Measurements from ENCODE around the gene PDZD2. TPM values are rescaled to one million over a fixed set of nuclear protein-coding genes. Genes with fewer than 3 reads are reported as not detected.

The PDZD2 gene
- total and polyA plus RNA-seq, 2 experiments from 2014 or later = 1.7 to 4.0 TPM

GRCh38 chr5:31630931-31631330 lies 8.0 kb upstream of the PDZD2 start:
- no peaks in the 10 kb centered on the region for H4K20me1 ChIP-seq (ENCODE audit: insufficient read depth, poor library complexity, severe bottlenecking)
- no peak overlapping the region for H3K4me3 ChIP-seq
- no peaks in the 10 kb centered on the region for H3K9me2 ChIP-seq (replicated peaks; ENCODE audit: insufficient read depth)
- no peaks in the 10 kb centered on the region for H3K9me3 ChIP-seq (ENCODE audit: low read depth)
- no peaks in the 10 kb centered on the region for H3K79me2 ChIP-seq
- no peak for DNase-seq (ENCODE audit: low spot score)
- H3K27ac ChIP-seq = no peak overlapping the region
- H3K4me2 ChIP-seq = no peak overlapping the region
- H3K36me3 ChIP-seq (replicated peaks; ENCODE audit: insufficient read depth, low read depth) = no peaks in the 10 kb centered on the region
- peaks cover 1% of the 10 kb centered on the region for H3K27me3 ChIP-seq
- TF ChIP-seq CTCF (IDR thresholded peaks at IDR 0.05; ENCODE audit: poor library complexity) (no peak), EZH2phosphoT487 (IDR thresholded peaks at IDR 0.05; ENCODE audit: low read depth, severe bottlenecking, unreplicated experiment) (no peak), EZH2 (IDR thresholded peaks at IDR 0.05; ENCODE audit: borderline replicate concordance) (no peak)
- no peak overlapping the region for H2AFZ ChIP-seq
- no peaks in the 10 kb centered on the region for H3K4me1 ChIP-seq (ENCODE audit: insufficient read depth)
- WGBS (ENCODE audit: low lambda C conversion rate, missing lambda C conversion rate) = 67% methylated on average over 7 of the region's 7 CpGs

- WGBS (ENCODE audit: low lambda C conversion rate, missing lambda C conversion rate) = 83% methylated on average over 1 of the region's 1 CpG
- H3K4me1 ChIP-seq (ENCODE audit: insufficient read depth) = no peaks in the 10 kb centered on the region
- no peaks in the 10 kb centered on the region for H3K9me3 ChIP-seq (ENCODE audit: low read depth)
- DNase-seq (ENCODE audit: low spot score) = no peak
- no peak overlapping the region for H3K27ac ChIP-seq
- no peaks in the 10 kb centered on the region for H3K36me3 ChIP-seq (replicated peaks; ENCODE audit: insufficient read depth, low read depth)
- TF ChIP-seq EZH2 (IDR thresholded peaks at IDR 0.05; ENCODE audit: borderline replicate concordance) = no peak
- TF ChIP-seq EZH2phosphoT487 (IDR thresholded peaks at IDR 0.05; ENCODE audit: low read depth, severe bottlenecking, unreplicated experiment) = no peak
- TF ChIP-seq CTCF (IDR thresholded peaks at IDR 0.05; ENCODE audit: poor library complexity) = no peak
- no peak overlapping the region for H2AFZ ChIP-seq
- H4K20me1 ChIP-seq (ENCODE audit: insufficient read depth, poor library complexity, severe bottlenecking) = no peaks in the 10 kb centered on the region
- no peaks in the 10 kb centered on the region for H3K79me2 ChIP-seq
- peaks cover 12% of the 10 kb centered on the region for H3K27me3 ChIP-seq
- H3K4me3 ChIP-seq = no peak overlapping the region
- H3K9me2 ChIP-seq (replicated peaks; ENCODE audit: insufficient read depth) = no peaks in the 10 kb centered on the region
- H3K4me2 ChIP-seq = no peak overlapping the region
Measured at GRCh38 chr5:31632460-31632859, 6.5 kb upstream of the PDZD2 start.

GRCh38 chr5:31635446-31635845 lies 3.5 kb upstream of the PDZD2 start:
- 75% methylated on average over 1 of the region's 1 CpG for WGBS (ENCODE audit: low lambda C conversion rate, missing lambda C conversion rate)
- Histone ChIP-seq H3K27me3 (peaks cover 30% of the 10 kb centered on the region), H3K4me1 (ENCODE audit: insufficient read depth) (peaks cover 9% of the 10 kb centered on the region), H4K20me1 (ENCODE audit: insufficient read depth, poor library complexity, severe bottlenecking) (no peaks in the 10 kb centered on the region), H3K27ac (no peak overlapping the region), H3K36me3 (replicated peaks; ENCODE audit: insufficient read depth, low read depth) (no peaks in the 10 kb centered on the region), H3K79me2 (no peaks in the 10 kb centered on the region), H3K9me2 (replicated peaks; ENCODE audit: insufficient read depth) (no peaks in the 10 kb centered on the region), H3K4me2 (no peak overlapping the region), H2AFZ (no peak overlapping the region), H3K9me3 (ENCODE audit: low read depth) (no peaks in the 10 kb centered on the region), H3K4me3 (no peak overlapping the region)
- no peak for DNase-seq (ENCODE audit: low spot score)
- TF ChIP-seq EZH2phosphoT487 (IDR thresholded peaks at IDR 0.05; ENCODE audit: low read depth, severe bottlenecking, unreplicated experiment) (no peak), CTCF (IDR thresholded peaks at IDR 0.05; ENCODE audit: poor library complexity) (no peak), EZH2 (IDR thresholded peaks at IDR 0.05; ENCODE audit: borderline replicate concordance) (no peak)

- no peaks in the 10 kb centered on the region for H3K9me3 ChIP-seq (ENCODE audit: low read depth)
- peak overlapping the region; percentile 85 for H3K4me2 ChIP-seq
- H3K36me3 ChIP-seq (replicated peaks; ENCODE audit: insufficient read depth, low read depth) = no peaks in the 10 kb centered on the region
- no peak for DNase-seq (ENCODE audit: low spot score)
- H4K20me1 ChIP-seq (ENCODE audit: insufficient read depth, poor library complexity, severe bottlenecking) = no peaks in the 10 kb centered on the region
- H3K27ac ChIP-seq = no peak overlapping the region
- H3K9me2 ChIP-seq (replicated peaks; ENCODE audit: insufficient read depth) = no peaks in the 10 kb centered on the region
- H3K79me2 ChIP-seq = no peaks in the 10 kb centered on the region
- TF ChIP-seq CTCF (IDR thresholded peaks at IDR 0.05; ENCODE audit: poor library complexity) = no peak
- no peak for TF ChIP-seq EZH2 (IDR thresholded peaks at IDR 0.05; ENCODE audit: borderline replicate concordance)
- TF ChIP-seq EZH2phosphoT487 (IDR thresholded peaks at IDR 0.05; ENCODE audit: low read depth, severe bottlenecking, unreplicated experiment) = no peak
- H3K4me3 ChIP-seq = no peak overlapping the region
- peaks cover 45% of the 10 kb centered on the region for H3K27me3 ChIP-seq
- 71% methylated on average over 6 of the region's 6 CpGs for WGBS (ENCODE audit: low lambda C conversion rate, missing lambda C conversion rate)
- no peak overlapping the region for H2AFZ ChIP-seq
- peaks cover 9% of the 10 kb centered on the region for H3K4me1 ChIP-seq (ENCODE audit: insufficient read depth)
Measured at GRCh38 chr5:31637851-31638250, 1.1 kb upstream of the PDZD2 start.

All from hepatocyte (in vitro differentiated cells).